ENCODE measurements around the gene MYEF2. TPM values are rescaled to one million over a fixed set of nuclear protein-coding genes. Genes with fewer than 3 reads are reported as not detected.

MYEF2 gene
- total RNA-seq (54.8 and 62.5 TPM in 2 replicates), polyA plus RNA-seq (9.4 and 11.6 TPM in 2 replicates), polyA minus RNA-seq (41.1 and 61.7 TPM in 2 replicates), Bru-seq, nascent RNA (percentile 92 among the genes with signal in this experiment), BruChase-seq, experiment 1, labeled RNA remaining after a 6-hour chase (percentile 77 among the genes with signal in this experiment), BruChase-seq, experiment 2, labeled RNA remaining after a 2-hour chase (percentile 90 among the genes with signal in this experiment)
- 9.0 and 10.3 TPM in 2 replicates for polyA plus RNA-seq (2011; cell fraction: cytosol; rRNA removed)
- 95.8 and 116 TPM in 2 replicates for polyA plus RNA-seq (2011; cell fraction: nucleus; rRNA removed)
- polyA plus RNA-seq (2012) = 34.8 and 37.2 TPM in 2 replicates
- not detected for polyA minus RNA-seq (2011; cell fraction: cytosol; rRNA and poly(A)+ RNA removed)
- polyA minus RNA-seq (2011; cell fraction: nucleus; rRNA and poly(A)+ RNA removed) = 73.0 and 96.0 TPM in 2 replicates
- long read RNA-seq, full-length matches to known transcripts = 3 of 24 reads
- long read RNA-seq, partial matches to known transcripts = 2 of 24 reads
- long read RNA-seq, other reads (novel, unspliced or antisense) = 19 of 24 reads

GRCh38 chr15:48177766-48178647 lies at the start of gene MYEF2:
TSS of gene MYEF2 (minus strand) at chr15:48178295. CDS start at chr15:48178237, 58 bp downstream.
- TF ChIP-seq JUN (IDR thresholded peaks at IDR 0.05; ENCODE audit: borderline replicate concordance, insufficient read depth, insufficient read length, low read depth) = no peak
- TF ChIP-seq CTCF (IDR thresholded peaks at IDR 0.05; ENCODE audit: extremely low read depth in 1 of 2, insufficient read depth in 1 of 2, low read depth in 1 of 2, low read length in 2 of 2) = no peak
- peak; percentile 60 for TF ChIP-seq POLR2A (IDR thresholded peaks at IDR 0.05; ENCODE audit: low read depth, low read length)
- TF ChIP-seq GATA2 (IDR thresholded peaks at IDR 0.05; ENCODE audit: insufficient read depth, insufficient read length, low read depth, low read length) = no peak
- no peak for TF ChIP-seq MAX (IDR thresholded peaks at IDR 0.05; ENCODE audit: insufficient read depth, insufficient read length)
- TF ChIP-seq MYC (IDR thresholded peaks at IDR 0.05; ENCODE audit: low read depth, low read length) = no peak
- peak; percentile 37 for TF ChIP-seq POLR2AphosphoS5 (IDR thresholded peaks at IDR 0.05; ENCODE audit: insufficient read depth, low read depth, low read length)
- no peak for TF ChIP-seq EZH2 (IDR thresholded peaks at IDR 0.05; ENCODE audit: borderline replicate concordance, low read depth, low read length, severe bottlenecking)
- no peak for TF ChIP-seq FOS (IDR thresholded peaks at IDR 0.05; ENCODE audit: borderline replicate concordance, insufficient read depth, low read length)
- peak; percentile 55 for FAIRE-seq
- dilution Hi-C loops (cut with MboI; ENCODE audit: extremely low pct_ligation_motif_present, low sequenced_read_pairs) = no loop called here
- BruUV-seq (replicated peaks) = TSS peak; percentile 36
- intact Hi-C loops (cut with micrococcal nuclease) = loop anchor here (1.0 to 10.0 kb wide), 4 partner anchors 28 to 463 kb away; partner anchors contain the start of genes DUT and SEMA6D
- H4K20me1 ChIP-seq (replicated peaks; ENCODE audit: control insufficient read depth, extremely low read depth, insufficient read depth, low read length) = no peaks in the 10 kb centered on the region
- peaks cover 0 to 2% of the 10 kb centered on the region in 2 experiments for H3K27me3 ChIP-seq (ENCODE audit: control insufficient read depth in 2 of 2, insufficient read depth in 2 of 2, low read length in 2 of 2)
- H2AFZ ChIP-seq (ENCODE audit: low read depth, low read length) = peak within 1 kb of the TSS; percentile 96
- H3K9me3 ChIP-seq (replicated peaks; ENCODE audit: control insufficient read depth, insufficient read depth, low read length) = no peaks in the 10 kb centered on the region
- peak within 1 kb of the TSS; percentile 87 for H3K9ac ChIP-seq (replicated peaks; ENCODE audit: extremely low read depth, insufficient read depth, low read length)
- H3K4me3 ChIP-seq (replicated peaks in 1 of 3; ENCODE audit: insufficient read depth in 1 of 3, low read depth in 1 of 3, low read length in 3 of 3) = peak within 1 kb of the TSS; percentile 14 to 68 (median 60)
- DNase-seq (ENCODE audit: low read depth, low spot score) = peak; percentile 78
- ChIA-PET POLR2A (interaction anchor here (0.6 to 1.2 kb wide), 2 partner anchors 28 to 65 kb away, joined by 3 to 6 read pairs; no protein-coding TSS in a partner anchor), CTCF (interaction anchor here (1.0 to 2.1 kb wide), 7 partner anchors 9 to 93 kb away, joined by 3 to 6 read pairs (median 4); no protein-coding TSS in a partner anchor)
- peak within 1 kb of the TSS; percentile 84 for H3K27ac ChIP-seq (ENCODE audit: insufficient read depth, low read depth, low read length)
- H3K79me2 ChIP-seq (ENCODE audit: control insufficient read depth, insufficient read depth, low read length) = peaks cover 38% of the 10 kb centered on the region
- H3K4me2 ChIP-seq (ENCODE audit: insufficient read depth, low read length) = peak within 1 kb of the TSS; percentile 64
- H3K4me1 ChIP-seq (ENCODE audit: control insufficient read depth, extremely low read depth, insufficient read depth, low read length) = peaks cover 12% of the 10 kb centered on the region
- H3K36me3 ChIP-seq (ENCODE audit: control insufficient read depth in 2 of 2, extremely low read depth in 1 of 2, insufficient read depth in 2 of 2, low read length in 2 of 2) = no peaks in the 10 kb centered on the region
- H3K9me1 ChIP-seq (replicated peaks; ENCODE audit: control insufficient read depth, extremely low read depth, insufficient read depth, low read length) = no peaks in the 10 kb centered on the region
